WTC11 (cell line): ENCODE results near the gene HACD1.

Source experiments
- NR2C2 ChIP-seq: sonication (generic); formaldehyde crosslinking; IDR thresholded peaks from 2 replicates; pipeline ENCODE4 v1.8.0; 2022; ENCODE audit warnings: mild to moderate bottlenecking, missing genetic modification reagents
- ZNF219 ChIP-seq: sonication (generic); formaldehyde crosslinking; IDR thresholded peaks from 2 replicates; pipeline ENCODE4 v1.8.0; 2023; ENCODE audit warnings: missing genetic modification reagents, mild to moderate bottlenecking, borderline replicate concordance

DNA sequence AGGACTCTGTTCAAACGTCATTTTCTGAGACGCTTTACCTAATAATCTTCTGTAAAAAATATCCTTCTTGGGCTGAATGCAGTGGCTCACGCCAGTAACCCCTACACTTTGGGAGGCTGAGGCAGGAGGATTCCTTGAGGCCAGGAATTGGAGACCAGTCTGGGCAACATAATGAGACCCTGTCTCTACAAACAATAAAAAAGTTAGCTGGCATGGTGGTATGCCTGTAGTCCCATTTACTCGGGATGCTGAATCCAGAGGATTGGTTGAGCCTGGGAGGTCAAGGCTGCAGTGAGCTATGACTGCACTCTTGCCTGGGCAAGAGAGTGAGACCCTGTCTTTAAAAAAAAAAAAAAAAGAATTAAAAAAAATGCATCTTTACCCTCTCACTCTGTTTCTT, 31.9 kb upstream of the HACD1 start:
- TF ChIP-seq ZNF219 (no peak), NR2C2 (no peak)
